Nephron (organoid): ENCODE results near the gene UVRAG.

Source experiments
- H3K27ac Mint-ChIP-seq, 3 experiments: 2 replicates each; pipeline ENCODE4 v1.8.0; 2020; ENCODE audit warnings: mixed read lengths in 3 of 3, mild to moderate bottlenecking in 2 of 3, moderate library complexity in 1 of 3
- H3K27me3 Mint-ChIP-seq: 2 replicates; pipeline ENCODE4 v1.8.0; 2021; ENCODE audit warnings: low read depth, mild to moderate bottlenecking, moderate library complexity, mixed read lengths
- H3K36me3 Mint-ChIP-seq: 2 replicates; pipeline ENCODE4 v1.8.0; 2020; ENCODE audit warnings: low read depth, mixed read lengths
- H3K4me1 Mint-ChIP-seq: 2 replicates; pipeline ENCODE4 v1.8.0; 2020; ENCODE audit warnings: mixed read lengths
- H3K4me3 Mint-ChIP-seq, 3 experiments: 2 replicates each; pipeline ENCODE4 v1.8.0; 2020; ENCODE audit warnings: mild to moderate bottlenecking in 3 of 3, mixed read lengths in 3 of 3, moderate library complexity in 2 of 3
- H3K9me3 Mint-ChIP-seq: 2 replicates; pipeline ENCODE4 v1.8.0; 2020; ENCODE audit warnings: mixed read lengths
- CTCF ChIP-seq, 3 experiments: fragments of 200-600 bp; sonication (generic); IDR thresholded peaks; one replicate each; pipeline ENCODE4 v1.5.0; 2021; ENCODE audit warnings: antibody characterized with exemption in 3 of 3; ENCODE audit not compliant: unreplicated experiment in 3 of 3

The UVRAG gene

GRCh38 chr11:75781831-75782230, 33.2 kb upstream of the UVRAG start:
- Mint-ChIP-seq H3K4me3 (no peak overlapping the region), H3K9me3 (no peaks in the 10 kb centered on the region), H3K36me3 (no peaks in the 10 kb centered on the region), H3K27me3 (peaks cover 4% of the 10 kb centered on the region), H3K27ac (no peak overlapping the region), H3K4me1 (no peaks in the 10 kb centered on the region)
- TF ChIP-seq CTCF (IDR thresholded peaks at IDR 0.05; ENCODE audit: unreplicated experiment in 3 of 3): no peak

DNA sequence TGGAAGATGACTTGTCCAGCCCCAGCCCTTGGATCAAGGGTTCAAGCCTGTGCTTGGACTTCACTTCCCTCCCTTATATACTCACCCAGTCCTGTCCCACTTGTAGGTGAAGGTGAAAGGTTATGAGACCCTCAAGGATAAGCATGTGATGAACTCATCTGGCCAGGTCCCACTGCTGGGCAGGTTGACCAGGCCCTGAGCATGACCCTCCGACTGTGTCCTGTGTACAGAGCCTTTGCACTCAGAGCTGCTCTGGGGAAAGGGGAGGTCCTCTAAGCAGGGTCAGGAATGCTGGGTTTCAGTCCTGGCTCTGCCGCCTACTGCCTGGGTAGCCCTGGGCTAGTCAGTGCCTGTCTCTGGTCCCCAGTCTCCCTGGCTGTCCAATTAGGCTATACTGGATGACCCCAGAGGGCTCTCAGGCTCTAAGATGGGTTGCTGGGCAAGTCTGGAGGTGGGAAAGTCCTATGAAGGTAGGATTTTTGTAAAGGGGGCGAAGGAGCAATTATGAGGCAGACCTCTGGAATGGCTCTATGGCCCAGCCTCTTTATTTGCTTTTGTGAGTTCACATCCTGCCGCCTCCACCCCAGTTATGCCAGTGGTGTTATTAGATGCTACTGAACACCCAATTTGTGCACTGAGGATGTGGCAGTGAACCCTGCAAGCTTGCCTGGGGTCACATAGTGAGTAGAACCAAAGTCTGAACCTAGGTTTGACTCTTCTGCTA, 32.3 kb upstream of the UVRAG start:
- Mint-ChIP-seq H3K4me1 (no peaks in the 10 kb centered on the region), H3K4me3 (no peak overlapping the region), H3K27me3 (peaks cover 4% of the 10 kb centered on the region), H3K36me3 (no peaks in the 10 kb centered on the region), H3K27ac (no peak overlapping the region), H3K9me3 (no peaks in the 10 kb centered on the region)
- TF ChIP-seq CTCF (IDR thresholded peaks at IDR 0.05; ENCODE audit: unreplicated experiment in 3 of 3): no peak

DNA sequence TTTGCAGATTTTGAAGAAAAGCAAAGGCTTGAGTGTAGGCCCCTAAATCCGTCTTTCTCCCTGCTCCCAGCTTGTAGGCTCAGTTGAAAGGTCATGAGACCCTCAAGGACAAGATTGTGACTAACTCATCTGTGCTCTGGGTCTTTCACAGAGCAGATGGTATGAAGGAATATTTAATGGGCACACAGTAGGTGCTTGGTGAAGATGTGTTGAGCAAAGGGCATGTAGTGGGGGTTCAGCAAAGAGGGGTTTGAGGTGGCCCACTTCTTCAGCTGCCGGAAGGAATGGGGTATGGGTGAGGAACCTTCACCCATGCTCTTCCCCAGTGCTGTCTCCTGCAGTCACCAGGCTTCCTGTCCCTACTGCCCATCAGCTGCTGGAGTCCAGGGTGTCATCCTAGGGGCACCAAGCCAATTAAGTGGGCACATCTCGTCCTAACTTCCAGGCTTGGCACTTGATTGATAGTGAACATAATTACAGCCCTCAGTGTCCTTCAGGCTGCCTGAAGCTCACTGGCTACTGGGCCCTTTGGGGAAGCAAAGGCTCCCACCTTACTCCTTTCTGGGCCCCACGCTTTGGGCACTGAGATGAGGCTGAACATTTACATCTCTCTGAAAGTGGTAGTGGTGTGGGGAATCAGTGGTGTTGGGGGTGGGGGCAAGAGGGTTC, 31.5 kb upstream of the UVRAG start:
- Mint-ChIP-seq H3K4me1 (no peaks in the 10 kb centered on the region), H3K9me3 (no peaks in the 10 kb centered on the region), H3K36me3 (no peaks in the 10 kb centered on the region), H3K27ac (no peak overlapping the region), H3K27me3 (peaks cover 5% of the 10 kb centered on the region), H3K4me3 (no peak overlapping the region)
- no peak for TF ChIP-seq CTCF (IDR thresholded peaks at IDR 0.05; ENCODE audit: unreplicated experiment in 3 of 3)

DNA sequence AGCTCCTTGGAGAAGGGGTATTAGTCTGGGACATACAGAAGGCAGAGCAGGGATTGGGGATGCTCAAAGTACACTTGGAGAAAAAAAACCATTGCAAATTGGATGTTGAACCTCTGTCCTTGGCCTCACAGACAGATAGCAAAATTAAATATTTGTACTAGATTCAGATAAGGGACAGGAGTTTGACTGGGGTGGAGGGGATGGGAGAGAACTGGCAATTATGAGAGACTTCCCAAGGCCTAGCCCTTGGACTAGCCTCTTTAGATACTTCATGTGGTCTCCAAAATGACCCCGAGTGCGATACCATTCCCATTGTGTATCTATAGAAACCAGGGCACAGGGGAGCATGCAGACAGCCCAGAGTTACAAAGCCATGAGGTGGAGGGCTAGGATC, 30.9 kb upstream of the UVRAG start:
- H3K4me1 Mint-ChIP-seq: no peaks in the 10 kb centered on the region
- H3K36me3 Mint-ChIP-seq: no peaks in the 10 kb centered on the region
- H3K27ac Mint-ChIP-seq: no peak overlapping the region
- TF ChIP-seq CTCF (IDR thresholded peaks at IDR 0.05; ENCODE audit: unreplicated experiment in 3 of 3): no peak
- no peaks in the 10 kb centered on the region for H3K9me3 Mint-ChIP-seq
- peaks cover 7% of the 10 kb centered on the region for H3K27me3 Mint-ChIP-seq
- H3K4me3 Mint-ChIP-seq: no peak overlapping the region

- Mint-ChIP-seq H3K4me1 (no peaks in the 10 kb centered on the region), H3K27me3 (peaks cover 7% of the 10 kb centered on the region), H3K4me3 (no peak overlapping the region), H3K9me3 (no peaks in the 10 kb centered on the region), H3K27ac (no peak overlapping the region), H3K36me3 (no peaks in the 10 kb centered on the region)
- no peak for TF ChIP-seq CTCF (IDR thresholded peaks at IDR 0.05; ENCODE audit: unreplicated experiment in 3 of 3)
These were observed 30.5 kb upstream of the UVRAG start for GRCh38 chr11:75784506-75784905.

GRCh38 chr11:75785187-75785586, 29.8 kb upstream of the UVRAG start:
- no peaks in the 10 kb centered on the region for H3K4me1 Mint-ChIP-seq
- no peak for TF ChIP-seq CTCF (IDR thresholded peaks at IDR 0.05; ENCODE audit: unreplicated experiment in 3 of 3)
- H3K27me3 Mint-ChIP-seq: peaks cover 7% of the 10 kb centered on the region
- no peaks in the 10 kb centered on the region for H3K36me3 Mint-ChIP-seq
- no peak overlapping the region for H3K4me3 Mint-ChIP-seq
- H3K9me3 Mint-ChIP-seq: no peaks in the 10 kb centered on the region
- no peak overlapping the region for H3K27ac Mint-ChIP-seq
